Effector memory CD4-positive, alpha-beta T cell (primary cell): Measurements from ENCODE around the gene CCT2.
A peak's percentile ranks its signal among the peaks of the same experiment; 100 is the strongest.

ENCODE experiments used
- DNase-seq, 3 donors: peaks; one replicate each; pipeline ENCODE4 v3.0.0-alpha.2; 2020
- H3K27ac ChIP-seq: 2 replicates; pipeline ENCODE4 v1.7.0; 2013; ENCODE audit warnings: mild to moderate bottlenecking, low read length, moderate library complexity; ENCODE audit not compliant: insufficient read depth, poor library complexity, severe bottlenecking
- H3K27me3 ChIP-seq: replicated peaks from 2 replicates; pipeline ENCODE4 v1.7.0; 2013; ENCODE audit warnings: mild to moderate bottlenecking, low read length; ENCODE audit not compliant: insufficient read depth, control insufficient read depth, poor library complexity, severe bottlenecking
- H3K36me3 ChIP-seq: 2 replicates; pipeline ENCODE4 v1.7.0; 2013; ENCODE audit warnings: mild to moderate bottlenecking, low read length, moderate library complexity; ENCODE audit not compliant: control insufficient read depth, insufficient read depth
- H3K4me1 ChIP-seq: 2 replicates; pipeline ENCODE4 v1.7.0; 2013; ENCODE audit warnings: low read length, mild to moderate bottlenecking; ENCODE audit not compliant: control insufficient read depth, insufficient read depth, poor library complexity, severe bottlenecking
- H3K4me3 ChIP-seq: 2 replicates; pipeline ENCODE4 v1.7.0; 2013; ENCODE audit warnings: low read length, low read depth, mild to moderate bottlenecking; ENCODE audit not compliant: insufficient read depth, poor library complexity, severe bottlenecking
- H3K9me3 ChIP-seq: 2 replicates; pipeline ENCODE4 v1.7.0; 2013; ENCODE audit warnings: mild to moderate bottlenecking, low read length, moderate library complexity; ENCODE audit not compliant: control insufficient read depth

Gene CCT2

DNA sequence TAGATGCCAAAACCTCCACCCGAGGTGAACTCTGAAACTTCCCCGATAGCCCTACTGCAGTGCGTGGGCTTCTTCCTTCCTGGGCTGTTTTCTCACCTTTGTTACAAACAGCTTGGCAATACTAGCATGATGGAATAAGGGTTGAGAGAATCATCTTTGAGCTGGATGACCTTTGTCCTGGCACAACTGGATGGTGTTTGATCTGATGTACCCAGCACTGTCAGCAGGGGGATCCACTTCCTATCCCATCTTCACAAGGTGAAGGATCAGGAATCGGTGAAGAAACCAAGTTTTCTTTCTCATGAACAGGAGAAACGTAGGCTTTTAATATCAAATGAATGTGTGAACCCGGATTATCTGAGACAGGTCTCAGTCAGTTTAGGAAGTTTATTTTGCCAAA lies 44.9 kb downstream of the CCT2 start:
- Histone ChIP-seq H3K4me3 (no peak overlapping the region), H3K9me3 (no peaks in the 10 kb centered on the region)
- no peak for DNase-seq

DNA sequence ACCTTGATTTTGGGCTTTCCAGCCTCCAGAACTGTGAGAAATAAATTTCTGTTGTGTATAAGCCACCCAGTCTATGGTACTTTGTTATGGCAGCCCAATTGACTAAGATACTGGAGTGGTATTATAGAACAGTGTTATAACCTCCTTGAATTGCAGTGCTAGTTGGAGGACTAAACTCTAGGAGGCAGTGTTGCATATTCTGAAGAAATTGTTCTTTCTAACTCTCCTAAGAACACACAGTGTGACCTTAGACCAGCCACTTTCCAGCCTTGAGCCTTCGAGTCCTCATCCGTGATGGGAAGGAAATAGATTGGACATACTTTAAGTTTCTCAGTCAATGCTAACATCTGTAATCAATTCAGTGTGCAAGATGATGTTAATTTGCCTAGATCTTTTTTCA lies 47.8 kb downstream of the CCT2 start:
- Histone ChIP-seq H3K4me3 (no peak overlapping the region), H3K36me3 (no peaks in the 10 kb centered on the region), H3K9me3 (no peaks in the 10 kb centered on the region), H3K27ac (no peak overlapping the region), H3K27me3 (no peaks in the 10 kb centered on the region), H3K4me1 (no peaks in the 10 kb centered on the region)
- DNase-seq = no peak

More for the DNA sequence above, 44.9 kb downstream of the CCT2 start:
- Histone ChIP-seq H3K27ac (no peak overlapping the region), H3K4me1 (no peaks in the 10 kb centered on the region), H3K36me3 (no peaks in the 10 kb centered on the region), H3K27me3 (no peaks in the 10 kb centered on the region)

DNA sequence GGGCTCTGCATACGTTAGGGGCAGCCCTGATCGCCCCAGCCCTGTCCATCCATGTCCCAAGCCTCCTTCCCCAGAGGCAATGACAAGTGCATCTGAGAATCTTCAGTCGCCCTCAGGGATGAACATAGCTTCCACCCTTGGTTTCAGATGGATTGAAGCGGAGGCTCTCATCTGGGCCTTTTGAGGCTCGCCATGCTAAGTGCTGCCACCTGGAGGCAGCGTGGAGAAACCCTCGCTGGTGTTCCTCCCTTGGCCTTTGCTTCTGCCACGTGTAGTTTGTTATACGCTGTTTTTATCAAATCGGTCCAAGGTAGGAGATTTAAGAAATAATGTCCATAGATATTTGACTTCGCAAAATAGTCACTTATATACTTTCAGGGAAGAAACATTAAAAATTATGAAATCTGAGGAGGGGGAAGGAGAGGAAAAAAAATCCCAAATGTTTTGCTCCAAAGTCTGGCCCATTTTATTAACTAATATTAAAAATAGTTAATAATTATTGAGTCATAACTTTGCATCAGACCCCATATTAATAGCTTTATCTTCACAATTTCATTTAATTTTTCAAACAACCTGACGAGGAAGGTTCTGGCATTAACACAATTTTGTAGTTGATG lies 54.2 kb downstream of the CCT2 start:
- peak in 2 of 3 donors; percentile 11 to 34 for DNase-seq
- Histone ChIP-seq H3K9me3 (no peaks in the 10 kb centered on the region), H3K36me3 (no peaks in the 10 kb centered on the region), H3K27me3 (no peaks in the 10 kb centered on the region), H3K4me1 (no peaks in the 10 kb centered on the region), H3K27ac (no peak overlapping the region), H3K4me3 (no peak overlapping the region)

GRCh38 chr12:69641546-69641945 lies 56.3 kb downstream of the CCT2 start:
- no peak overlapping the region for H3K4me3 ChIP-seq
- no peaks in the 10 kb centered on the region for H3K36me3 ChIP-seq
- no peak overlapping the region for H3K27ac ChIP-seq
- no peaks in the 10 kb centered on the region for H3K4me1 ChIP-seq
- no peak for DNase-seq
- no peaks in the 10 kb centered on the region for H3K27me3 ChIP-seq
- H3K9me3 ChIP-seq = no peaks in the 10 kb centered on the region

DNA sequence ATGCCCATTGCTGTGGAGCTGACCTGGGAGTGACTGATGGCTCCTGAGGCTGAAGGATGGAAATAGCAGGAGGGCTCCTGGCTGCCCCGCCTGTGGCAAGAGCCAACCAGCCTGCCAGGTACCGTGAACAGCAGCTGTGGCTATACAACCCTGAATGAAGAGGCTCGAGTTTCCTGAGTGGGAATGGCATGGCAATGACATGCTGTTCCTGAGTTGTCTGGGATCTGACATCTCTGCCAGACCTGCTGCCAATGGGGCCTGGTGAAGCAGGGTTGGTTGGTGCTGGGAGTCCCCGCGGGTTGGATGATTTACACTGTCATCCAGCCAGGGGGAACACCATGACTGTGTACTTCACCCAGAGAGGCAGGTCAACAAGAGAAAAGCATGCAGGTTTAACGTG lies 57.3 kb downstream of the CCT2 start:
- no peaks in the 10 kb centered on the region for H3K27me3 ChIP-seq
- no peaks in the 10 kb centered on the region for H3K36me3 ChIP-seq
- H3K4me3 ChIP-seq = no peak overlapping the region
- DNase-seq = no peak
- H3K4me1 ChIP-seq = no peaks in the 10 kb centered on the region
- H3K27ac ChIP-seq = no peak overlapping the region
- no peaks in the 10 kb centered on the region for H3K9me3 ChIP-seq

GRCh38 chr12:69644511-69644910 lies 59.3 kb downstream of the CCT2 start:
- no peak for DNase-seq
- Histone ChIP-seq H3K27me3 (no peaks in the 10 kb centered on the region), H3K4me1 (no peaks in the 10 kb centered on the region), H3K36me3 (no peaks in the 10 kb centered on the region), H3K27ac (no peak overlapping the region), H3K9me3 (no peaks in the 10 kb centered on the region), H3K4me3 (no peak overlapping the region)

- DNase-seq = no peak
- Histone ChIP-seq H3K9me3 (no peaks in the 10 kb centered on the region), H3K4me3 (no peak overlapping the region), H3K4me1 (no peaks in the 10 kb centered on the region), H3K36me3 (no peaks in the 10 kb centered on the region), H3K27ac (no peak overlapping the region), H3K27me3 (no peaks in the 10 kb centered on the region)
These were observed 59.8 kb downstream of the CCT2 start for GRCh38 chr12:69645031-69645430.

- Histone ChIP-seq H3K36me3 (no peaks in the 10 kb centered on the region), H3K27ac (no peak overlapping the region), H3K27me3 (no peaks in the 10 kb centered on the region), H3K9me3 (no peaks in the 10 kb centered on the region), H3K4me1 (no peaks in the 10 kb centered on the region), H3K4me3 (no peak overlapping the region)
- DNase-seq = no peak
These were observed 61.9 kb downstream of the CCT2 start for GRCh38 chr12:69647178-69647577.

- no peak for DNase-seq
- H3K4me3 ChIP-seq = no peak overlapping the region
- H3K27ac ChIP-seq = no peak overlapping the region
- H3K27me3 ChIP-seq = no peaks in the 10 kb centered on the region
- no peaks in the 10 kb centered on the region for H3K4me1 ChIP-seq
- H3K9me3 ChIP-seq = no peaks in the 10 kb centered on the region
- H3K36me3 ChIP-seq = no peaks in the 10 kb centered on the region
These were observed 63.2 kb downstream of the CCT2 start for GRCh38 chr12:69648476-69648875.

GRCh38 chr12:69649529-69649928 lies 64.3 kb downstream of the CCT2 start:
- no peaks in the 10 kb centered on the region for H3K36me3 ChIP-seq
- no peak overlapping the region for H3K4me3 ChIP-seq
- H3K27me3 ChIP-seq = no peaks in the 10 kb centered on the region
- no peaks in the 10 kb centered on the region for H3K9me3 ChIP-seq
- H3K27ac ChIP-seq = no peak overlapping the region
- H3K4me1 ChIP-seq = no peaks in the 10 kb centered on the region
- DNase-seq = no peak
